ENCODE measurements around the gene DDX43. TPM values are rescaled to one million over a fixed set of nuclear protein-coding genes. Genes with fewer than 3 reads are reported as not detected.

The DDX43 gene
- total and polyA plus RNA-seq, 10 of the 15 experiments (the other 5 are each of a cell fraction or from before 2014, with no cell fraction given), result 0.12 TPM; not detected in 9

DNA sequence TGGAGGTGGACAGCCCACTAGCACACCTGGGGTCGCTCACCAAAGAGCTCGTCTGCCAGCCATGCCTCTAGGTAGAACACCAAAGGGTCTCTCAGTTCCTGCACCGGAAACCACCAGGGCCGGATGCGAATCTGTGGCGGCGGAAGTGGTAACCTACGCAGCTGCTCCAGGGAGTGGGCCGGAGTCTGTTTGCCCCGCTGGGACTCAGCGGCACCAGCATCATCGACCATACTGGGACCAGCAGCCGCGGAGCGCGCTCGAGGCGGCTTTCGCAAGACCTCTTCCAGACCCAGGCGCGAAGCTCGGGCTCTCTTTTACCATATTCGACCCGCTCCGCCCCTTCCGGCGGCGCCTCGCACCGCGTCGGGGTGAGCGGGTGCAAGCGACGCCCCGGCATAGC, 25.1 kb upstream of the DDX43 start, which contains the start of gene OOEP:
OOEP (minus strand) TSS at position 335 of the 400 bp plus-strand sequence; CDS start at position 230, 105 bp downstream.
- no peaks in the 10 kb centered on the region for H3K79me2 ChIP-seq (ENCODE audit: control insufficient read depth, insufficient read depth, low read length)
- intact Hi-C loops (cut with micrococcal nuclease; ENCODE audit: unreplicated experiment) (no loop called here), in situ Hi-C loops (cut with MboI) (no loop called here)
- ChIA-PET POLR2A (no interaction called here), RAD21 (ENCODE audit: unreplicated experiment) (no interaction called here), SMC1A (ENCODE audit: uncharacterized antibody, unreplicated experiment) (no interaction called here), CTCF (no interaction called here)
- H3K4me2 ChIP-seq (ENCODE audit: control insufficient read depth, insufficient read depth), result no peak within 1 kb of the TSS
- H2AFZ ChIP-seq (ENCODE audit: control insufficient read depth, low read depth, low read length), result no peak within 1 kb of the TSS
- BruUV-seq (replicated peaks), result no TSS peak
- H3K4me3 ChIP-seq, result no peak within 1 kb of the TSS
- TF ChIP-seq CBX3 (IDR thresholded peaks at IDR 0.05; ENCODE audit: borderline replicate concordance, low read depth) (no peak), SREBF2 (IDR thresholded peaks at IDR 0.05; ENCODE audit: low read length) (no peak), ETV6 (conservative IDR thresholded peaks at IDR 0.05 in 1 of 2, IDR thresholded peaks at IDR 0.05 in 1 of 2; ENCODE audit: borderline replicate concordance in 1 of 2, low read depth in 1 of 2) (no peak), SRF (IDR thresholded peaks at IDR 0.05; ENCODE audit: low read depth in 2 of 2, low read length in 2 of 2) (no peak), CREM (IDR thresholded peaks at IDR 0.05; ENCODE audit: low read depth) (no peak), SREBF1 (IDR thresholded peaks at IDR 0.05; ENCODE audit: low read length) (no peak), NFYB (IDR thresholded peaks at IDR 0.05; ENCODE audit: insufficient read depth, low read depth, low read length) (no peak), MXI1 (IDR thresholded peaks at IDR 0.05; ENCODE audit: low read depth, low read length) (no peak), TAF1 (IDR thresholded peaks at IDR 0.05; ENCODE audit: borderline replicate concordance, low read depth, low read length) (no peak), GATAD2B (conservative IDR thresholded peaks at IDR 0.05; ENCODE audit: low read depth) (no peak), TCF12 (IDR thresholded peaks at IDR 0.05; ENCODE audit: low read depth, low read length) (no peak), CBFB (IDR thresholded peaks at IDR 0.05; ENCODE audit: low read depth) (no peak), RBBP5 (conservative IDR thresholded peaks at IDR 0.05) (no peak), ASH2L (IDR thresholded peaks at IDR 0.05; ENCODE audit: borderline replicate concordance, low read depth) (no peak)
- TF ChIP-seq, protein P1, sequence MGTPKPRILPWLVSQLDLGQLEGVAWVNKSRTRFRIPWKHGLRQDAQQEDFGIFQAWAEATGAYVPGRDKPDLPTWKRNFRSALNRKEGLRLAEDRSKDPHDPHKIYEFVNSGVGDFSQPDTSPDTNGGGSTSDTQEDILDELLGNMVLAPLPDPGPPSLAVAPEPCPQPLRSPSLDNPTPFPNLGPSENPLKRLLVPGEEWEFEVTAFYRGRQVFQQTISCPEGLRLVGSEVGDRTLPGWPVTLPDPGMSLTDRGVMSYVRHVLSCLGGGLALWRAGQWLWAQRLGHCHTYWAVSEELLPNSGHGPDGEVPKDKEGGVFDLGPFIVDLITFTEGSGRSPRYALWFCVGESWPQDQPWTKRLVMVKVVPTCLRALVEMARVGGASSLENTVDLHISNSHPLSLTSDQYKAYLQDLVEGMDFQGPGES (IDR thresholded peaks at IDR 0.05), result no peak
- DNase-seq (ENCODE audit: low read depth, low spot score) (no peak), FAIRE-seq (no peak), ATAC-seq (no peak)
- H3K36me3 ChIP-seq (ENCODE audit: control insufficient read depth in 2 of 2, insufficient read depth in 2 of 2, low read length in 1 of 2), result no peaks in the 10 kb centered on the region
- H3K27me3 ChIP-seq (replicated peaks in 1 of 2; ENCODE audit: control insufficient read depth in 2 of 2, insufficient read depth in 2 of 2, low read length in 1 of 2), result 0 out of 4 replicates have a peak, but pooled peaks cover 0 to 3% of the 10 kb centered on the region in 2 experiments
- no peak within 1 kb of the TSS for H3K9ac ChIP-seq (ENCODE audit: control insufficient read depth, insufficient read depth, low read length)
- 92% methylated on average over 25 of the region's 36 CpGs for WGBS (ENCODE audit: insufficient coverage, insufficient replicate concordance, low lambda C conversion rate, missing lambda C conversion rate)
- H3K4me1 ChIP-seq (ENCODE audit: control insufficient read depth, insufficient read depth, low read length), result no peaks in the 10 kb centered on the region
- no peak within 1 kb of the TSS for H3K27ac ChIP-seq (ENCODE audit: control insufficient read depth, insufficient read depth)
- no peaks in the 10 kb centered on the region; the same call in 2 of the 3 replicates for H3K9me3 ChIP-seq (replicated peaks; ENCODE audit: control insufficient read depth, insufficient read depth, low read length)
- H4K20me1 ChIP-seq (ENCODE audit: control insufficient read depth, insufficient read depth), result no peaks in the 10 kb centered on the region
